Measurements from ENCODE around the gene SLC10A3.

- TF ChIP-seq SPI1 (IDR thresholded peaks at IDR 0.05; ENCODE audit: low read depth, low read length) = no peak
- TF ChIP-seq TAF1 (IDR thresholded peaks at IDR 0.05; ENCODE audit: low read depth, low read length) = no peak
- TF ChIP-seq POLR2A (IDR thresholded peaks at IDR 0.05; ENCODE audit: low read depth, low read length) = no peak
- TF ChIP-seq POLR2AphosphoS5 (IDR thresholded peaks at IDR 0.05; ENCODE audit: low read depth, low read length) = no peak
These were observed 25.5 kb downstream of the SLC10A3 start for GRCh38 chrX:154464806-154465365.

Measured in GM12891 (cell line).